Karpas-422 (cell line): ENCODE measurements around the gene PHYHIPL. TPM values are rescaled to one million over a fixed set of nuclear protein-coding genes. Genes with fewer than 3 reads are reported as not detected.

Experiments
- DNase-seq: peaks from one replicate; pipeline ENCODE4 v3.0.0-alpha.2; 2015
- H2AFZ ChIP-seq: fragments of 200-600 bp; sonication (generic); 2 replicates; pipeline ENCODE4 v1.6.1; 2014; ENCODE audit warnings: antibody characterized with exemption, low read length, mixed read lengths
- H3K27ac ChIP-seq: fragments of 200-600 bp; sonication (generic); 2 replicates; pipeline ENCODE4 v1.5.1; 2014; ENCODE audit warnings: mild to moderate bottlenecking, low read length, moderate library complexity
- H3K27me3 ChIP-seq: fragments of 200-600 bp; sonication (generic); 2 replicates; pipeline ENCODE4 v1.6.1; 2014; ENCODE audit warnings: low read length, mixed read lengths
- H3K36me3 ChIP-seq: fragments of 200-600 bp; sonication (generic); 2 replicates; pipeline ENCODE4 v1.6.1; 2014; ENCODE audit warnings: low read length, mixed read lengths; ENCODE audit not compliant: insufficient read depth
- H3K4me1 ChIP-seq: fragments of 200-600 bp; sonication (generic); 2 replicates; pipeline ENCODE4 v1.6.1; 2014; ENCODE audit warnings: mild to moderate bottlenecking, low read length, mixed read lengths
- H3K4me2 ChIP-seq: fragments of 200-600 bp; sonication (generic); 2 replicates; pipeline ENCODE4 v1.6.1; 2014; ENCODE audit warnings: low read length, low read depth, mild to moderate bottlenecking; ENCODE audit not compliant: poor library complexity, severe bottlenecking
- H3K4me3 ChIP-seq: fragments of 200-600 bp; sonication (generic); 2 replicates; pipeline ENCODE4 v1.5.1; 2014; ENCODE audit warnings: mild to moderate bottlenecking, antibody characterized with exemption, low read length, mixed read lengths
- H3K79me2 ChIP-seq: fragments of 200-600 bp; sonication (generic); 2 replicates; pipeline ENCODE4 v1.6.1; 2014; ENCODE audit warnings: mild to moderate bottlenecking, low read length, mixed read lengths
- H3K9ac ChIP-seq: fragments of 200-600 bp; sonication (generic); 2 replicates; pipeline ENCODE4 v1.6.0; 2014; ENCODE audit warnings: low read length
- H3K9me2 ChIP-seq: fragments of 200-600 bp; sonication (generic), shearing (Covaris generic); replicated peaks from 2 replicates; pipeline ENCODE4 v1.6.0; 2014; ENCODE audit warnings: mild to moderate bottlenecking, low read length, moderate library complexity; ENCODE audit not compliant: insufficient read depth
- H3K9me3 ChIP-seq: fragments of 300-700, 200-600 bp; sonication (generic); 2 replicates; pipeline ENCODE4 v1.6.1; 2014; ENCODE audit warnings: low read length, mixed read lengths
- H4K20me1 ChIP-seq: fragments of 200-600 bp; sonication (generic); 2 replicates; pipeline ENCODE4 v1.6.1; 2014; ENCODE audit warnings: mild to moderate bottlenecking, antibody characterized with exemption, low read length, low read depth; ENCODE audit not compliant: insufficient read depth
- total RNA-seq: library from RNA; depleted of rRNA; stranded (reverse); fragments of >200 nt; shearing (Covaris generic); gene quantifications from 2 replicates; pipeline ENCODE4 v1.2.3, GENCODE V29; 2014; ENCODE audit warnings: low replicate concordance

Gene PHYHIPL
- total RNA-seq, 1 experiment from 2014 or later = not detected

GRCh38 chr10:59138052-59138451 is 38.4 kb upstream of the PHYHIPL start:
- no peaks in the 10 kb centered on the region for H3K4me1 ChIP-seq
- H3K27me3 ChIP-seq = no peaks in the 10 kb centered on the region
- H3K36me3 ChIP-seq = no peaks in the 10 kb centered on the region
- no peaks in the 10 kb centered on the region for H3K9me3 ChIP-seq
- H3K9me2 ChIP-seq = no peaks in the 10 kb centered on the region
- no peak overlapping the region for H3K9ac ChIP-seq
- H4K20me1 ChIP-seq = no peaks in the 10 kb centered on the region
- DNase-seq = no peak
- no peak overlapping the region for H3K27ac ChIP-seq
- H3K4me3 ChIP-seq = no peak overlapping the region
- H3K79me2 ChIP-seq = no peaks in the 10 kb centered on the region
- H2AFZ ChIP-seq = no peak overlapping the region
- H3K4me2 ChIP-seq = no peak overlapping the region

- H3K9me2 ChIP-seq = no peaks in the 10 kb centered on the region
- no peaks in the 10 kb centered on the region for H3K4me1 ChIP-seq
- no peak overlapping the region for H3K9ac ChIP-seq
- H3K36me3 ChIP-seq = no peaks in the 10 kb centered on the region
- H3K79me2 ChIP-seq = no peaks in the 10 kb centered on the region
- H3K4me2 ChIP-seq = no peak overlapping the region
- DNase-seq = no peak
- no peaks in the 10 kb centered on the region for H4K20me1 ChIP-seq
- H3K27me3 ChIP-seq = no peaks in the 10 kb centered on the region
- no peak overlapping the region for H2AFZ ChIP-seq
- no peak overlapping the region for H3K4me3 ChIP-seq
- no peaks in the 10 kb centered on the region for H3K9me3 ChIP-seq
- no peak overlapping the region for H3K27ac ChIP-seq
Observed at GRCh38 chr10:59143544-59143943, 32.9 kb upstream of the PHYHIPL start.

GRCh38 chr10:59148701-59149100 is 27.7 kb upstream of the PHYHIPL start:
- no peaks in the 10 kb centered on the region for H3K4me1 ChIP-seq
- no peaks in the 10 kb centered on the region for H3K9me2 ChIP-seq
- no peak overlapping the region for H2AFZ ChIP-seq
- no peak overlapping the region for H3K27ac ChIP-seq
- H3K79me2 ChIP-seq = no peaks in the 10 kb centered on the region
- no peak overlapping the region for H3K9ac ChIP-seq
- no peaks in the 10 kb centered on the region for H4K20me1 ChIP-seq
- DNase-seq = no peak
- no peak overlapping the region for H3K4me3 ChIP-seq
- H3K36me3 ChIP-seq = no peaks in the 10 kb centered on the region
- no peak overlapping the region for H3K4me2 ChIP-seq
- H3K27me3 ChIP-seq = no peaks in the 10 kb centered on the region
- no peaks in the 10 kb centered on the region for H3K9me3 ChIP-seq

- no peak overlapping the region for H3K9ac ChIP-seq
- no peak overlapping the region for H3K27ac ChIP-seq
- H3K4me3 ChIP-seq = no peak overlapping the region
- H3K9me3 ChIP-seq = no peaks in the 10 kb centered on the region
- DNase-seq = no peak
- no peaks in the 10 kb centered on the region for H3K36me3 ChIP-seq
- no peaks in the 10 kb centered on the region for H4K20me1 ChIP-seq
- no peaks in the 10 kb centered on the region for H3K4me1 ChIP-seq
- no peaks in the 10 kb centered on the region for H3K9me2 ChIP-seq
- H3K79me2 ChIP-seq = no peaks in the 10 kb centered on the region
- H2AFZ ChIP-seq = no peak overlapping the region
- H3K4me2 ChIP-seq = no peak overlapping the region
- no peaks in the 10 kb centered on the region for H3K27me3 ChIP-seq
Observed at GRCh38 chr10:59155556-59155955, 20.9 kb upstream of the PHYHIPL start.

- Histone ChIP-seq H3K27ac (no peak overlapping the region), H3K4me3 (no peak overlapping the region), H3K4me1 (no peaks in the 10 kb centered on the region), H3K9me2 (no peaks in the 10 kb centered on the region), H2AFZ (no peak overlapping the region), H3K9ac (no peak overlapping the region), H3K36me3 (no peaks in the 10 kb centered on the region), H4K20me1 (no peaks in the 10 kb centered on the region), H3K4me2 (no peak overlapping the region), H3K9me3 (no peaks in the 10 kb centered on the region), H3K79me2 (no peaks in the 10 kb centered on the region), H3K27me3 (no peaks in the 10 kb centered on the region)
- no peak for DNase-seq
Observed at GRCh38 chr10:59167512-59167911, 8.9 kb upstream of the PHYHIPL start.

GRCh38 chr10:59172567-59172966 is 3.9 kb upstream of the PHYHIPL start:
- Histone ChIP-seq H3K4me2 (no peak overlapping the region), H3K4me1 (no peaks in the 10 kb centered on the region), H3K36me3 (no peaks in the 10 kb centered on the region), H3K27ac (no peak overlapping the region), H3K27me3 (no peaks in the 10 kb centered on the region), H3K9ac (no peak overlapping the region), H3K9me3 (no peaks in the 10 kb centered on the region), H2AFZ (no peak overlapping the region), H3K79me2 (no peaks in the 10 kb centered on the region), H4K20me1 (no peaks in the 10 kb centered on the region), H3K9me2 (no peaks in the 10 kb centered on the region), H3K4me3 (no peak overlapping the region)
- DNase-seq = no peak

GRCh38 chr10:59173414-59173813 is 3.0 kb upstream of the PHYHIPL start:
- H3K9me3 ChIP-seq = no peaks in the 10 kb centered on the region
- no peak overlapping the region for H3K4me3 ChIP-seq
- H4K20me1 ChIP-seq = no peaks in the 10 kb centered on the region
- H3K4me1 ChIP-seq = no peaks in the 10 kb centered on the region
- no peak overlapping the region for H3K9ac ChIP-seq
- H3K79me2 ChIP-seq = no peaks in the 10 kb centered on the region
- no peak overlapping the region for H2AFZ ChIP-seq
- no peak overlapping the region for H3K27ac ChIP-seq
- no peak overlapping the region for H3K4me2 ChIP-seq
- H3K27me3 ChIP-seq = no peaks in the 10 kb centered on the region
- no peaks in the 10 kb centered on the region for H3K9me2 ChIP-seq
- DNase-seq = no peak
- H3K36me3 ChIP-seq = no peaks in the 10 kb centered on the region

- DNase-seq = no peak
- Histone ChIP-seq H3K4me1 (no peaks in the 10 kb centered on the region), H3K9me3 (no peaks in the 10 kb centered on the region), H4K20me1 (no peaks in the 10 kb centered on the region), H2AFZ (no peak overlapping the region), H3K4me2 (no peak overlapping the region), H3K4me3 (no peak overlapping the region), H3K79me2 (no peaks in the 10 kb centered on the region), H3K9me2 (no peaks in the 10 kb centered on the region), H3K36me3 (no peaks in the 10 kb centered on the region), H3K27ac (no peak overlapping the region), H3K27me3 (no peaks in the 10 kb centered on the region), H3K9ac (no peak overlapping the region)
Observed at GRCh38 chr10:59175538-59176240, 754 bp upstream of the PHYHIPL start.
